Testis (tissue), 2 donors: Measurements from ENCODE around the gene NFIA.

Source experiments
- CTCF ChIP-seq, 3 experiments: fragments of 450-650 bp in 2 of 3; fragments of 200-600 bp in 1 of 3; sonication (generic) in 1 of 3; IDR thresholded peaks; one replicate each; pipeline ENCODE4 v1.5.1; 2016 to 2019; ENCODE audit warnings: antibody characterized with exemption in 3 of 3, mild to moderate bottlenecking in 2 of 3, moderate library complexity in 1 of 3
- POLR2A ChIP-seq: fragments of 450-650 bp; IDR thresholded peaks from one replicate; pipeline ENCODE4 v1.6.1; 2017; ENCODE audit warnings: antibody characterized with exemption, mild to moderate bottlenecking, moderate library complexity

- TF ChIP-seq CTCF (IDR thresholded peaks at IDR 0.05): no peak
- no peak for TF ChIP-seq POLR2A
Observed at GRCh38 chr1:61284936-61285335, 202.6 kb downstream of the NFIA start.
